Choroid plexus epithelial cell (primary cell): ENCODE results near the gene THAP3.

Experiments used
- DNase-seq: peaks from one replicate; pipeline ENCODE4 v3.0.0-alpha.2; 2010; ENCODE audit warnings: low read depth
- H3K4me3 ChIP-seq: 2 replicates; pipeline ENCODE4 v1.5.1; 2011; ENCODE audit warnings: low read depth, mild to moderate bottlenecking, control low read depth, low read length, moderate library complexity
- CTCF ChIP-seq: conservative IDR thresholded peaks from 2 replicates; pipeline ENCODE4 v1.5.1; 2011; ENCODE audit warnings: low read depth, mild to moderate bottlenecking, control low read depth, inconsistent platforms, low read length, moderate library complexity

Gene THAP3

GRCh38 chr1:6667139-6667538 lies 42.5 kb downstream of the THAP3 start:
- no peak overlapping the region for H3K4me3 ChIP-seq
- peak; percentile 11 for DNase-seq
- no peak for TF ChIP-seq CTCF

DNA sequence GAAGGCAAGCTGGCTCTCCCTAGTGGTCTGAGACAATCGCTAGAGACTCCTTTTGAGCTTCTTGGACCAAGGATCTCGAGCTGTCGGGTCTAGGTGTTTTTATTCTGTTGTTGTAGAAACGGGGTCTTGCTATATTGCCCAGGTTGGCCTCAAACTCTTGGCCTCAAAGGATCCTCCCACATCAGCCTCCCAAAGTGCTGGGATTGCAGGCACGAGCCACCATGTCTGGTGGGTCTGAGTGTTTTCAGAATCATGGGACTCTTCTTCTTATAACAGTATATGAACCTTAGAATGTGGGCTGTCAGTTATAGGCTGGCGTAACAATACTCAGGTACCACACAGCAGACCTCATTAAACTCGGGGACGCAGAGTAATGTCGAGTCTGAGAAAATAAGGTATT lies 43.8 kb downstream of the THAP3 start:
- no peak for TF ChIP-seq CTCF
- no peak for DNase-seq
- H3K4me3 ChIP-seq = no peak overlapping the region

- no peak overlapping the region for H3K4me3 ChIP-seq
- no peak for TF ChIP-seq CTCF
- DNase-seq = no peak
Measured at GRCh38 chr1:6672558-6672957, 47.9 kb downstream of the THAP3 start.

DNA sequence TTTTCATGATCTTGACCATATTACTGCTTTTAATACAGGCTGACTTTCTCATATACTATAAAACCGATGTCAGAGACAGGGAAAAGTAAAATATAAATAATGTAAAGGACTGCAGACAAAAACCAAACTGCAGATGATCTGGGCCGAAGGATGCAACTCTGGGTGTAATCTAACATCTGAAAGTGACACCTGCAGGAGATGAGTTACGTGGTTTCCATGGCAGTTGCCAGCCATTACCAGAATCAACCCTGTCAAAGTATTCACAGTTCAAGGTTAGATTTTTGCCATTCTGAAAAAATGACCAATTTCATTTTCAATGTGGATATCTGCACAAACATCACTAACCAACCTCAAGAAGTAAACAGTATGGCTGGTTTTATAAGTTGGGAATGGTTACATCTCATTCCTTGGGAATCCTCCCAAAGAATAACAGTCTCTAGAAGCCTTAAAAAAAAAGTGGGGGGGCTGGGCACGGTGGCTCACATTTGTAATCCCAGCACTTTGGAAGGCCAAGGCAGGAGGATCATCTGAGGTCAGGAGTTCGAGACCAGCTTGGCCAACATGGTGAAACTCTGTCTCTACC lies 49.2 kb downstream of the THAP3 start:
- no peak for DNase-seq

DNA sequence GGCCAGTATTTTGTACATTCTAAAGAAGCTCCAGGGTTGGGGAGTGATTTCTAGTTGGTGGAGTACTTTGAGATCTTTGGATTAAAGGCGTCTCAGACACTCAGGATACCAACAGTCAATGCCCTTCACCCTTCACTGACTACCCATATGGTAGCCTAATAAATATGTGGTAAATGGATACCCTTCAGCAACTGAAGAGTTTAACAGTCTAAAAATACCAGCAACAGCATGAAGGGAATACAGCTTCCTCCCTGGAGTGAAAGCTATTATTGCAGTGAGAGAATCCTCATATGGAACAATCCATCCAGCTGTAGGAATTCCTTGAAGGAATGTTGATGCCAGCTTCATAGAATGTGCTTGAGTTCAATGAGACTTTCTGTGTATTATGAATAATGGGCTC lies 50.1 kb downstream of the THAP3 start:
- no peak for TF ChIP-seq CTCF
- DNase-seq = no peak
- H3K4me3 ChIP-seq = no peak overlapping the region

More for the DNA sequence above, 49.2 kb downstream of the THAP3 start:
- H3K4me3 ChIP-seq = no peak overlapping the region
- TF ChIP-seq CTCF = no peak

DNA sequence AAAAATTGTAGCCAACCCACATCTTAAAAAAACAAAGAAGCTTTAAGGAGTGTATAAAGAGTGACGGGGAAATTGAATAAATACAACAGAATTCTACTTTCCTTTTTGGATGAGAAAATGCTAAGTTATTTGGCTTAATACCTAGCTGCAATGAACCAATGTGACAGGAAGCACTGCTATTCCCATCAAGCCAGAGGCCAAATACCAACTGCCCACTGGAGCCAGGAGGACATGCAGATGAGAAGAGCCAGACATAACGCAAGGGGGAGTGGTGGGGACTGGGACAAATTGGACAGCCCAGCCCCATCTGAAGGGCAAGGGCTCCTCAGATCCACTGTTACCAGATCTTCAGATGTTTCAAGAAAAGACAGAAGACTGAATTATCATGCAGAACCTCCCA lies 51.3 kb downstream of the THAP3 start:
- DNase-seq = no peak
- no peak overlapping the region for H3K4me3 ChIP-seq
- TF ChIP-seq CTCF = no peak
